Measurements from ENCODE around the gene MBOAT1. TPM values are rescaled to one million over a fixed set of nuclear protein-coding genes. Genes with fewer than 3 reads are reported as not detected.

MBOAT1 gene
- total RNA-seq, 1 donor from 2014 or later, result 6.4 TPM

DNA sequence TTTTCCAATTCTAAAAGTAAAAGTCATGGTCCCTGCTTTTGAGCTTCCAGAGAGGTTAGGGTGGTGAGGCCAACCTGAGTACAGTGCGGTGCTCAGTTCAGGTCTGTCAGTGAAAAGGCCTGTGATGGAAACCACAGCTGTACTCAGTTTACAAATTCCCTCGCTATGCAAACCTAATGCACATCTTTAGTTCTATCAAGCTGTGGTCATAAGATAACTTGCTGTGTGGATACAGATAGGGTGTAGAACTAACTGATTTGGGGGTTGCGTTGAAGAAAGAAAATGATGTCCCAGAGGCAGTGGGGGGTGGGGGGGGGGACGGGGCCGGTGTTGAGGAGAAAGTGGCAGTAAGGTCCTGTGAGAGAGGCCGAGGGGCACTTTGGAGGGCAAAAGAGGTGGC lies 22.8 kb upstream of the MBOAT1 start:
- Mint-ChIP-seq H3K4me3 (ENCODE audit: unreplicated experiment) (no peak overlapping the region), H3K36me3 (ENCODE audit: low read depth, unreplicated experiment) (no peaks in the 10 kb centered on the region), H3K9me3 (ENCODE audit: unreplicated experiment) (peaks cover 6% of the 10 kb centered on the region), H3K27ac (ENCODE audit: unreplicated experiment) (no peak overlapping the region), H3K4me1 (ENCODE audit: low read depth, unreplicated experiment) (no peaks in the 10 kb centered on the region), H3K27me3 (ENCODE audit: low read depth, unreplicated experiment) (peaks cover 3% of the 10 kb centered on the region)
- Histone ChIP-seq H3K9ac (ENCODE audit: low read length) (no peak overlapping the region), H3K9me3 (ENCODE audit: insufficient read depth, low read depth, low read length) (no peaks in the 10 kb centered on the region), H3K4me3 (ENCODE audit: insufficient read depth, low read depth, low read length) (no peak overlapping the region), H3K4me1 (ENCODE audit: insufficient read depth, low read length) (no peaks in the 10 kb centered on the region), H3K36me3 (ENCODE audit: insufficient read depth, low read length) (no peaks in the 10 kb centered on the region), H2AFZ (ENCODE audit: low read depth, low read length) (no peak overlapping the region), H3K27ac (ENCODE audit: low read depth, low read length) (no peak overlapping the region), H3K27me3 (ENCODE audit: insufficient read depth, low read length) (no peaks in the 10 kb centered on the region), H4K20me1 (ENCODE audit: insufficient read depth, low read length) (no peaks in the 10 kb centered on the region), H3K4me2 (ENCODE audit: low read length) (no peak overlapping the region), H3K79me2 (ENCODE audit: insufficient read depth, low read length) (no peaks in the 10 kb centered on the region)
- DNase-seq (ENCODE audit: low read depth), result no peak
- FAIRE-seq, result no peak
- no peak for TF ChIP-seq EZH2 (IDR thresholded peaks at IDR 0.05; ENCODE audit: insufficient read depth, low read length)
- TF ChIP-seq, protein P1, sequence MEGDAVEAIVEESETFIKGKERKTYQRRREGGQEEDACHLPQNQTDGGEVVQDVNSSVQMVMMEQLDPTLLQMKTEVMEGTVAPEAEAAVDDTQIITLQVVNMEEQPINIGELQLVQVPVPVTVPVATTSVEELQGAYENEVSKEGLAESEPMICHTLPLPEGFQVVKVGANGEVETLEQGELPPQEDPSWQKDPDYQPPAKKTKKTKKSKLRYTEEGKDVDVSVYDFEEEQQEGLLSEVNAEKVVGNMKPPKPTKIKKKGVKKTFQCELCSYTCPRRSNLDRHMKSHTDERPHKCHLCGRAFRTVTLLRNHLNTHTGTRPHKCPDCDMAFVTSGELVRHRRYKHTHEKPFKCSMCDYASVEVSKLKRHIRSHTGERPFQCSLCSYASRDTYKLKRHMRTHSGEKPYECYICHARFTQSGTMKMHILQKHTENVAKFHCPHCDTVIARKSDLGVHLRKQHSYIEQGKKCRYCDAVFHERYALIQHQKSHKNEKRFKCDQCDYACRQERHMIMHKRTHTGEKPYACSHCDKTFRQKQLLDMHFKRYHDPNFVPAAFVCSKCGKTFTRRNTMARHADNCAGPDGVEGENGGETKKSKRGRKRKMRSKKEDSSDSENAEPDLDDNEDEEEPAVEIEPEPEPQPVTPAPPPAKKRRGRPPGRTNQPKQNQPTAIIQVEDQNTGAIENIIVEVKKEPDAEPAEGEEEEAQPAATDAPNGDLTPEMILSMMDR (IDR thresholded peaks at IDR 0.05; ENCODE audit: insufficient read depth, low read depth, low read length), result no peak

DNA sequence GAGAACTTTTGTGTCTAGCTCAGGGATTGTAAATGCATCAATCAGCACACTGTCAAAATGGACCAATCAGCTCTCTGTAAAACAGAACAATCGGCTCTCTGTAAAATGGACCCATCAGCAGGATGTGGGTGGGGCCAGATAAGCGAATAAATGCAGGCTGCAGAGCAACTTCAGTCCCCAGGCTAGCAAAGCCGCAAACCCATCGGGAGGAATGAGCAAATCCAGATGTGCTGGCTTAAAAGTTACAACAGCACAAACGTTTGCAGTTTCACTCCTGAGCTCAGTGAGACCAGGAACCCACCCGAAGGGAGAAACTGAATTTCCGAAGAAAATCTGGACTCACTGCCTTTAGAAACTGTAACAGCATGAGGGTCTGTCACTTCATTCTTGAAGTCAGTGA lies 21.9 kb upstream of the MBOAT1 start:
- Histone ChIP-seq H3K4me2 (ENCODE audit: low read length) (no peak overlapping the region), H3K9ac (ENCODE audit: low read length) (no peak overlapping the region), H3K9me3 (ENCODE audit: insufficient read depth, low read depth, low read length) (no peaks in the 10 kb centered on the region), H2AFZ (ENCODE audit: low read depth, low read length) (no peak overlapping the region), H3K27ac (ENCODE audit: low read depth, low read length) (no peak overlapping the region), H3K79me2 (ENCODE audit: insufficient read depth, low read length) (no peaks in the 10 kb centered on the region), H3K4me1 (ENCODE audit: insufficient read depth, low read length) (no peaks in the 10 kb centered on the region), H3K27me3 (ENCODE audit: insufficient read depth, low read length) (no peaks in the 10 kb centered on the region), H4K20me1 (ENCODE audit: insufficient read depth, low read length) (no peaks in the 10 kb centered on the region), H3K36me3 (ENCODE audit: insufficient read depth, low read length) (no peaks in the 10 kb centered on the region), H3K4me3 (ENCODE audit: insufficient read depth, low read depth, low read length) (no peak overlapping the region)
- H3K27me3 Mint-ChIP-seq (ENCODE audit: low read depth, unreplicated experiment), result peaks cover 3% of the 10 kb centered on the region
- no peaks in the 10 kb centered on the region for H3K4me1 Mint-ChIP-seq (ENCODE audit: low read depth, unreplicated experiment)
- H3K4me3 Mint-ChIP-seq (ENCODE audit: unreplicated experiment), result no peak overlapping the region
- DNase-seq (ENCODE audit: low read depth) (no peak), FAIRE-seq (no peak)
- no peak overlapping the region for H3K27ac Mint-ChIP-seq (ENCODE audit: unreplicated experiment)
- TF ChIP-seq, protein P1 (IDR thresholded peaks at IDR 0.05; ENCODE audit: insufficient read depth, low read depth, low read length), result no peak
- no peak for TF ChIP-seq EZH2 (IDR thresholded peaks at IDR 0.05; ENCODE audit: insufficient read depth, low read length)
- H3K36me3 Mint-ChIP-seq (ENCODE audit: low read depth, unreplicated experiment), result no peaks in the 10 kb centered on the region
- H3K9me3 Mint-ChIP-seq (ENCODE audit: unreplicated experiment), result peaks cover 6% of the 10 kb centered on the region

DNA sequence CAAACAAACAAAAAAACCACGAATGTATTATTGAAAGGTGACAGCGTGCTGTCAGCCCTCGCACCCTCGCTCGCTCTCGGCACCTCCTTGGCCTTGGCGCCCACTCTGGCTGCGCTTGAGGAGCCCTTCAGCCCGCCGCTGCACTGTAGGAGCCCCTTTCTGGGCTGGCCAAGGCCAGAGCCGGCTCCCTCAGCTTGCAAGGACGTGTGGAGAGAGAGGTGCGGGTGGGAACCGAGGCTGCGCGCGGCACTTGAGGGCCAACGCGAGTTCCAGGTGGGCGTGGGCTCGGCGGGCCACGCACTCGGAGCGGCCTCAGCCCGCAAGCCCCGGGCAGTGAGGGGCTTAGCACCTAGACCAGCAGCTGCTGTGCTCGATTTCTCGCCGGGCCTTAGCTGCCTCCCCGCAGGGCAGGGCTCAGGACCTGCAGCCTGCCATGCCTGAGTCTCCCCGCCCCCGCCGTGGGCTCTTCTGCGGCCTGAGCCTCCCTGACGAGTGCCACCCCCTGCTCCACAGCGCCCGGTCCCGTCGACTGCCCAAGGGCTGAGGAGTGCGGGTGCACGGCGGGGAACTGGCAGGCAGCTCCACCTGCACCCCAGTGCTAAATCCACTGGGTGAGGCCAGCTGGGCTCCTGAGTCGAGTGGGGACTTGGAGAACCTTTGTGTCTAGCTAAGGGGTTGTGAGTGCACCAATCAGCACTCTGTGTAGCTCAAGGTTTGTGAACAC lies 20.9 kb upstream of the MBOAT1 start:
- Histone ChIP-seq H3K4me1 (ENCODE audit: insufficient read depth, low read length) (no peaks in the 10 kb centered on the region), H2AFZ (ENCODE audit: low read depth, low read length) (no peak overlapping the region), H3K36me3 (ENCODE audit: insufficient read depth, low read length) (no peaks in the 10 kb centered on the region), H3K4me3 (ENCODE audit: insufficient read depth, low read depth, low read length) (no peak overlapping the region), H3K9me3 (ENCODE audit: insufficient read depth, low read depth, low read length) (no peaks in the 10 kb centered on the region), H3K4me2 (ENCODE audit: low read length) (no peak overlapping the region), H3K9ac (ENCODE audit: low read length) (no peak overlapping the region), H3K27ac (ENCODE audit: low read depth, low read length) (no peak overlapping the region), H3K79me2 (ENCODE audit: insufficient read depth, low read length) (no peaks in the 10 kb centered on the region), H4K20me1 (ENCODE audit: insufficient read depth, low read length) (no peaks in the 10 kb centered on the region), H3K27me3 (ENCODE audit: insufficient read depth, low read length) (no peaks in the 10 kb centered on the region)
- Mint-ChIP-seq H3K36me3 (ENCODE audit: low read depth, unreplicated experiment) (no peaks in the 10 kb centered on the region), H3K4me1 (ENCODE audit: low read depth, unreplicated experiment) (no peaks in the 10 kb centered on the region), H3K27me3 (ENCODE audit: low read depth, unreplicated experiment) (peaks cover 3% of the 10 kb centered on the region), H3K4me3 (ENCODE audit: unreplicated experiment) (no peak overlapping the region), H3K27ac (ENCODE audit: unreplicated experiment) (no peak overlapping the region), H3K9me3 (ENCODE audit: unreplicated experiment) (peaks cover 6% of the 10 kb centered on the region)
- TF ChIP-seq EZH2 (IDR thresholded peaks at IDR 0.05; ENCODE audit: insufficient read depth, low read length), result no peak
- TF ChIP-seq, protein P1 (IDR thresholded peaks at IDR 0.05; ENCODE audit: insufficient read depth, low read depth, low read length), result no peak
- DNase-seq (ENCODE audit: low read depth), result no peak
- FAIRE-seq, result no peak

Data from astrocyte (in vitro differentiated cells and primary cell).